ENCODE data around the gene ZMYND11.

The ZMYND11 gene

GRCh38 chr10:201328-201771 lies 66.1 kb downstream of the ZMYND11 start:
- no peak for DNase-seq

GRCh38 chr10:208616-209015 lies 73.4 kb downstream of the ZMYND11 start:
- DNase-seq: no peak

GRCh38 chr10:209357-209756 lies 74.1 kb downstream of the ZMYND11 start:
- no peak for DNase-seq

- DNase-seq: no peak
Measured at GRCh38 chr10:210297-210696, 75.0 kb downstream of the ZMYND11 start.

GRCh38 chr10:215444-215843 lies 80.2 kb downstream of the ZMYND11 start:
- no peak for DNase-seq

- DNase-seq: no peak
Measured at GRCh38 chr10:218798-219197, 83.5 kb downstream of the ZMYND11 start.

- DNase-seq: no peak
Measured at GRCh38 chr10:219731-220472, 84.6 kb downstream of the ZMYND11 start.

GRCh38 chr10:224571-224970 lies 89.3 kb downstream of the ZMYND11 start:
- no peak for DNase-seq

- no peak for DNase-seq
Measured at GRCh38 chr10:226018-226417, 90.8 kb downstream of the ZMYND11 start.

GRCh38 chr10:227014-227413 lies 91.8 kb downstream of the ZMYND11 start:
- no peak for DNase-seq

GRCh38 chr10:228366-228765 lies 93.1 kb downstream of the ZMYND11 start:
- no peak for DNase-seq

- DNase-seq: no peak
Measured at GRCh38 chr10:230758-231157, 95.5 kb downstream of the ZMYND11 start.

- no peak for DNase-seq
Measured at GRCh38 chr10:232061-232460, 96.8 kb downstream of the ZMYND11 start.

GRCh38 chr10:232878-233277 lies 97.6 kb downstream of the ZMYND11 start:
- no peak for DNase-seq

- DNase-seq: no peak
Measured at GRCh38 chr10:234708-235406, 99.6 kb downstream of the ZMYND11 start.

- no peak for DNase-seq
Measured at GRCh38 chr10:235915-236314, 100.7 kb downstream of the ZMYND11 start.

GRCh38 chr10:239109-239508 lies 103.9 kb downstream of the ZMYND11 start:
- no peak for DNase-seq

GRCh38 chr10:241451-241850 lies 106.2 kb downstream of the ZMYND11 start:
- no peak for DNase-seq

- no peak for DNase-seq
Measured at GRCh38 chr10:241966-242643, 106.8 kb downstream of the ZMYND11 start.

- no peak for DNase-seq
Measured at GRCh38 chr10:244227-244626, 109.0 kb downstream of the ZMYND11 start.

GRCh38 chr10:246431-246830 lies 111.2 kb downstream of the ZMYND11 start:
- no peak for DNase-seq

GRCh38 chr10:247480-247879 lies 112.2 kb downstream of the ZMYND11 start:
- no peak for DNase-seq

- no peak for DNase-seq
Measured at GRCh38 chr10:248307-248706, 113.1 kb downstream of the ZMYND11 start.

GRCh38 chr10:251982-252582 lies 116.8 kb downstream of the ZMYND11 start:
- DNase-seq: no peak
